ENCODE data around the gene MUC15.
A peak's percentile ranks its signal among the peaks of the same experiment; 100 is the strongest.

Gene MUC15, protein sequence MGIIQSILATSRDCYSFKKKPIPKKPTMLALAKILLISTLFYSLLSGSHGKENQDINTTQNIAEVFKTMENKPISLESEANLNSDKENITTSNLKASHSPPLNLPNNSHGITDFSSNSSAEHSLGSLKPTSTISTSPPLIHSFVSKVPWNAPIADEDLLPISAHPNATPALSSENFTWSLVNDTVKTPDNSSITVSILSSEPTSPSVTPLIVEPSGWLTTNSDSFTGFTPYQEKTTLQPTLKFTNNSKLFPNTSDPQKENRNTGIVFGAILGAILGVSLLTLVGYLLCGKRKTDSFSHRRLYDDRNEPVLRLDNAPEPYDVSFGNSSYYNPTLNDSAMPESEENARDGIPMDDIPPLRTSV

DNA sequence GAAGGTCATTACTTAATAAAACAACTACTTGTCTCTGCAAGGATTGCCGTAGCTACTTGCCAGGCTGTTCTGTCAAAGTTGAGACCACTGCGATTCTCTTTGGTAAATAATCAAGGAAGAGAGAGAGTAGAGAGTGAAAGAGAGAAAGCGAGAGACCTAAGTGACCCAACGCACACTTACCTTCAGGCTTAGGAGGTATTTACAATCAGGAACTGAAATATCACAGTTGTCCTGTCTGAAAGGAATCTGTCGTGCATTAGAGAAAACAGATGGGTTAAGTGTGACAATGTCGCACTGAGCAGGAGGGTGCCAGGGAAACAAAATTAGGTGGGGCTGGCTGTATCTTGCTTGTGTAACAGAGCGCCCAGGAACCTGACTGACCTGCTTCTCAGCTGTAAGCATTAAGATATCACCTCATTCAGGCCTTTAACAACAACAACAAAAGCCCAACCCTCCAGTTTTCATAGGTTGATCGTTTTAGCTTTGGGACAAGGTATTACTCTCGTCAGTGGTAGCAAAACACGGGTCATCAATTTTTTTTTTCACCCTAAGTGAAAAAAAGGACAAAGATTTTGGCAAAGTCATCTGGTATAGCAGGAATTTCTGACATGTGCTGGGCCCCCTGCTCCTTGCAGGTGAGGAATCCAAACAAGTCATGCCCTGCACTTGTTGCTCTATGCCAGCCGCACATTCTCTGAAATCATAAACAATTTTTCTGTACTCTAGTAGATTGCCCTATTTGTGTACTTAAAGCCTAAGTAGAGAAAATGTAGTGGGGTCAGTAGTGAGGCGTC is at the start of gene MUC15:
TSS of gene MUC15 (minus strand) at position 403 of the 794 bp plus-strand sequence. CDS start 5,169 bp downstream, outside the sequence.
- TF ChIP-seq, protein P1, sequence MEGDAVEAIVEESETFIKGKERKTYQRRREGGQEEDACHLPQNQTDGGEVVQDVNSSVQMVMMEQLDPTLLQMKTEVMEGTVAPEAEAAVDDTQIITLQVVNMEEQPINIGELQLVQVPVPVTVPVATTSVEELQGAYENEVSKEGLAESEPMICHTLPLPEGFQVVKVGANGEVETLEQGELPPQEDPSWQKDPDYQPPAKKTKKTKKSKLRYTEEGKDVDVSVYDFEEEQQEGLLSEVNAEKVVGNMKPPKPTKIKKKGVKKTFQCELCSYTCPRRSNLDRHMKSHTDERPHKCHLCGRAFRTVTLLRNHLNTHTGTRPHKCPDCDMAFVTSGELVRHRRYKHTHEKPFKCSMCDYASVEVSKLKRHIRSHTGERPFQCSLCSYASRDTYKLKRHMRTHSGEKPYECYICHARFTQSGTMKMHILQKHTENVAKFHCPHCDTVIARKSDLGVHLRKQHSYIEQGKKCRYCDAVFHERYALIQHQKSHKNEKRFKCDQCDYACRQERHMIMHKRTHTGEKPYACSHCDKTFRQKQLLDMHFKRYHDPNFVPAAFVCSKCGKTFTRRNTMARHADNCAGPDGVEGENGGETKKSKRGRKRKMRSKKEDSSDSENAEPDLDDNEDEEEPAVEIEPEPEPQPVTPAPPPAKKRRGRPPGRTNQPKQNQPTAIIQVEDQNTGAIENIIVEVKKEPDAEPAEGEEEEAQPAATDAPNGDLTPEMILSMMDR (IDR thresholded peaks at IDR 0.05; ENCODE audit: insufficient read depth, low read depth, low read length, missing control alignments): no peak
- DNase-seq (ENCODE audit: low read depth): peak; percentile 83
- peak within 1 kb of the TSS; percentile 46 for H3K4me3 ChIP-seq (ENCODE audit: low read length)

DNA sequence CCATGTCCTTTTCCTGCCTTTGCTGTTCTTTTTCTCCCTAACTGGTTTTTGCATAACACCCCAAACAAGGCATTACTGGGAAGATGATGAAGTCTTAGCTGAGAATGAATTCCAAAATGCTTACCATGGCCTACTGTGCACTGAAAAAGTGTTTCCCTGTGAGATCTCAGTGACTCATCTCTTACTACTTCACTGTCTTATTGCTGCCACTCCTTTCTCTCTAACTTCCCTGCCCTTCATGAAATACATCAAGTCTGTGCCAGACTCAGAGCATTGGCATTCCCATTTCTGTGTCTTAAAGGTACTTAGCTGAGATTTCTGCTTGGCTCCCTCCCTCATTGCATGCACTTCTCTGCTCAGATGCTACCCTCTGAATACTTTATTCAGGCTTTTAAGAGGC is 49.1 kb upstream of the MUC15 start:
- peak; percentile 96 for DNase-seq (ENCODE audit: low read depth)
- TF ChIP-seq, protein P1 (IDR thresholded peaks at IDR 0.05; ENCODE audit: insufficient read depth, low read depth, low read length, missing control alignments): no peak
- no peak overlapping the region for H3K4me3 ChIP-seq (ENCODE audit: low read length)

DNA sequence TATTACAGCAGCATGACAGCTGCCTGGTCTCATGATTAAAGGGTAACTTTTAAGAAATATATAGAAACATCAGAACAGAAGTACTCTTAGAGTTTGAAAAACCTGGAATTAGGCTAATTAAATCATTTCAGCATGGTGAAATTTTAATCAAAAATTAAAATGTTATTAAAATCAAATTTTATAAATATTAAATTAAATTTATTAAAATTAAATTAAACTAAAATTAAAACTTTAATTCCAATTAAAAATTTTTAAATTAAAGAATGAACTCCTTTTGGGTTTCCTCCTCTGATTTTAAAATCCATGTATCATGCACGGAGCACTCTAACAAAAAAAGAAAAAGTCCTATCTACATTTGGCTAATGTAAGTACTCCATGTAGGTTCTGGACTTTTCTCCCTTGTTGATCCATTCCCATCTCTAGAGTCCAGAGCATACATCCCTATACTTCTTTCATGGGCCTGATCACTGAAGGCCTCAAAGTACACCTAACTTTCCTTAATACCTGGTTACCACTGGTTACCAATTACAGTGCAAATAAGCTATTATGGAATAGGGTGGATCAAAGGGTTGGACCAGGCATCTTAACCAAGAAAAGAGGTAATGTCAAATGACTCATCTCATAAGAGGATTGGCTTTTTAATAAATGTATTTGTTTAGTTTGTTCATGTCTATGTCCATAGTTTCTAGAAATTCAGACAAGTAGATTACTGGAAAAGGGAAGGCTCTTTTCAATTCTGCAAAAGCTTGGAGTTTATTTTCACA is 48.4 kb upstream of the MUC15 start:
- no peak overlapping the region for H3K4me3 ChIP-seq (ENCODE audit: low read length)
- TF ChIP-seq, protein P1 (IDR thresholded peaks at IDR 0.05; ENCODE audit: insufficient read depth, low read depth, low read length, missing control alignments): no peak
- DNase-seq (ENCODE audit: low read depth): peak; percentile 66

DNA sequence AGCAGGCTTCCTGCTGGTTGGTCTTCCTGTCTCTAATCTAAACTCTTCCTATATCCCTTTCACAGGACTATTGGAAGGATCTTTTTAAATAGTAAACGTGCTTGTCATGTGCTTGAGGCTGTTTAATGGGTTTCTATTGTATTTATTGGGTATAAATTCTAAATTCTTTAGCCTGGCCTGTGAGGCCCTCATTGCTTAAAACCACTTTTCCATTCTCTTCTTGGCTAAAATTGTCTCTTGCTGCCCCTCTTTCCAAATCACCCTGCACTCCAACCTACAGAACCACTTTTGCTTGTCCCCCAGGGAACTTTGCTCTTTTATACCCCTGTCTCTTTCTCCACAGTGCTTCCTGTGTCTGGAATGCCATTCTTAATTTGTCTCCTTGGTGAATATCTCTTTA is 46.4 kb upstream of the MUC15 start:
- H3K4me3 ChIP-seq (ENCODE audit: low read length): no peak overlapping the region
- TF ChIP-seq, protein P1 (IDR thresholded peaks at IDR 0.05; ENCODE audit: insufficient read depth, low read depth, low read length, missing control alignments): no peak
- no peak for DNase-seq (ENCODE audit: low read depth)

DNA sequence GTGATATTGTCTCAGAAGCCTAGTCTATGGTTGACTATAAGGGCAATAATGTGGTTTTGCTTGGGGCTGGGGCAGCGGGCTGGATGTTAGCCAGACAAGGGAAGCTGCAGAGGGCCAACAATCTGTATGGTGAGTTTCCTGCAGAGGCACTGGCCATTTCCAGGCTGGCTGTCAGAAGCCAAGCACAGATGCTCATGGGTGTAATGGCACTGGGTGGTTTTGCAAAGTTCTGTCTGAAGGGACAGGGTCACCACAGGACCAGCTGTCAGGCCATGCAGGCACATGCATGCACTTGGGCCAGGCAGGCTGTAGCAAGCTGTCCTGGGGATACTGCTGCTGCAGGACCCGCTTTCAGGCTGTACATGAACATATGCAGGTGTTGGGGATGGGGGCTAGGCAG is 41.7 kb upstream of the MUC15 start:
- TF ChIP-seq, protein P1 (IDR thresholded peaks at IDR 0.05; ENCODE audit: insufficient read depth, low read depth, low read length, missing control alignments): no peak
- no peak for DNase-seq (ENCODE audit: low read depth)
- H3K4me3 ChIP-seq (ENCODE audit: low read length): no peak overlapping the region

DNA sequence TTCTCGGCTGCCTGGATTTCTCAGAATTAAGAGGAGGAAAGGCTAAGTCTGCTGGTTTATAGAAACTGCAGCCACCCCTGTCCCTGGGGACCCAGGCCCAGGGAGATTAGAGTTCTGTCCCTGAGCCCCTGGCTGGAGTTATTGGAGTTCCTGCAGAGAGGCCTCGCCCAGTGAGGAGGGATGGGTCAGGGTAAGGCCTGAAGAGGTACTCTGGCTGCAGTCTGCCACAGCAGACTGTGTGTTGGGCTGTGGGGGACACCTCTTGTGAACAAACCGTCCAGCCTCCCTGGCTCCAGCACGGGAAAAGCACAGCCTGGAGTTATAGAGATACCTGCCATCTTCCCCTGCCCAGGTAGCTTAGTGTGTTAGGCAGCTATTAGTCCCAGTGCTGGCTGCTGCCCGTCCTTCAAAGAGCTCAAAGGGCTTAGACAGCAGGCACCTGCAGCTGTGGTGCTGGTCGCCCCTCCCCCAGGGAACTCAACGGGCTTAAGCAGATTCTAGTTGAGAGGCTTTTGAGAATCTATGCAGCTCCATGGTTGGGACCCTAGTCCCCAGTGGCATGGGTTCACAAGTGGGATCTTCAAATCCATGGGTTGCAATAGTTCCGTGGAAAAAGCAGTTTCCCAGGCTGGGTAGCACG is 36.6 kb upstream of the MUC15 start:
- TF ChIP-seq, protein P1 (IDR thresholded peaks at IDR 0.05; ENCODE audit: insufficient read depth, low read depth, low read length, missing control alignments): no peak
- no peak for DNase-seq (ENCODE audit: low read depth)

More for the DNA sequence above, 36.6 kb upstream of the MUC15 start:
- no peak overlapping the region for H3K4me3 ChIP-seq (ENCODE audit: low read length)

Data from epithelial cell of esophagus (primary cell).